KBM-7 (cell line): ENCODE measurements around the gene ARHGAP31.

Experiments used
- DNase-seq: peaks from one replicate; pipeline ENCODE4 v3.0.0-alpha.2; 2015
- in situ Hi-C: fragments of 300-500 bp; cut with MboI; formaldehyde crosslinking; loops from 2 replicates; pipeline ENCODE4 v1.14.3; 2020; ENCODE audit warnings: low sequenced_read_pairs, low pct_unique_long_range_greater_than_20kb, mixed read lengths

Gene ARHGAP31

DNA sequence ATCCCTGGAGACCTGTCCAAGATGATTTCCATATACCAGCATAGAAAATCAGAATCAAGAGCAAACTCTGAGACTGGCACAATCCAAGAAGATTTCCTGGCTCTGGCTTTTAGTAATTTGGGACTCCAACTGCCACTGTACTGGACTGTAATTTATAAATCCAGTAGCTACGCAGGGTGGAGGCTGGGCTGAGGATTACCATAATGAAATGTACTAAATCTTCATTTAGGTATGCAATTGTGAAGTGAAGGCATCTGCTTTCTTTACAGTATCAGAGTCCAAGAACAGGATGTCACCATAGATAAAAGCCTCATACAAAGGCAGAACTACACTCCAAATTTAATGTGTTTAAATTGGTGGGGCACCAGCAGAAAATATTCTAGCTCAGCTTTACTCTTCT lies 122.7 kb downstream of the ARHGAP31 start:
- in situ Hi-C loops: no loop called here
- no peak for DNase-seq

DNA sequence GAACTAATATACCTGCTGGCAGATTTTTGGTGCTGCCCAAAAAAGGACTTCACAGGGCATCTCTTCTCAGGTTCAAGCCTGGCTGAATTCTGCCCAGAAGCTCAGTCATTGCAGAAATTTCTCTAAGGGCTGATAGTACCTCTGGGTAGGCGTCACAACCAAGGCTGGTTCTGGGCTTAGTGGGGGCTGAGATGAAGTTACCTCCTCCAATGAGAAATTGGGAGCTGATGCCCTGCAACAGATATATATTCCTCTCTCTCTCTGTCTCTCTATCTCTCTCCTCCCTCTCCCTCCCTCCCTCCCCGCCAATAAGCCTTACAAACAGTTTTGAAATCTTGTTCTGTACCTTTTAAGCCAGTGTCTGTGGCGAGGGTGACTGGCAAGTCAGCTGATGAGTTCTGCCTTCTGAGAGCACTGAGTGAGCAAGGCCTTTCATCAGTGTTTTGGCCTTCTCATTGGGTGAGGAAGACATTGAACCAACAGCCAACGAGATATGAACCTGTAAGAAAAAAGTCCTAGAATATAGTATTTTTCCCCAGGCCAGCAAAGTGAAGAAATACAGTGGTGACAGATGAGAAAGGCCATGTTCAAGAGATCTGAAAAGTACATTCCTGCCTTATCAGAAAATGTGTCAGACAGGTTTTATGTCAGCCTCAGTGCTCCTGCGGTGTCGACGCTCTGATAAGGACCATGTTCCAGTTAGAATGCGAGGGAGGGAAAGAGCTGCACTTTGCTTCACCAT lies 123.8 kb downstream of the ARHGAP31 start:
- in situ Hi-C loops: no loop called here
- DNase-seq: no peak

DNA sequence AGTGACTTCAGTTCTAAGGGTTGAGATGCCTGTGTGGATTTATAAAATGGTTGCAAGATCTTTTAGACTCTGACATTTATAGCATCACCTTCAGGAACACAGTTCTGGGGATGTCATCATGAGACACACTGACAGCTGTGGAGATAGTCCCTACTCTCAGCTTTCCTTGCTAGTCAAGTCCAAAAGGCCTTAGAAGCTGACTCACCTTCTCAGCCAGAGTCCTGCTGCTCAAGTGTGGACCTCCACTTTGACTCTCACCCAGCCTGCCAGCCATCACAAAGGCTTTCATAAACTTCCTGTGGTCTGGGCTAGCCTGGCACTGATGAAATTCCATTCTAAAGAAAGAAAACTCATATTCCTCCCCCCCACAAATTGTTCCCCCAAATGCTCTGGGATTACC lies 124.5 kb downstream of the ARHGAP31 start:
- no peak for DNase-seq
- in situ Hi-C loops: no loop called here

DNA sequence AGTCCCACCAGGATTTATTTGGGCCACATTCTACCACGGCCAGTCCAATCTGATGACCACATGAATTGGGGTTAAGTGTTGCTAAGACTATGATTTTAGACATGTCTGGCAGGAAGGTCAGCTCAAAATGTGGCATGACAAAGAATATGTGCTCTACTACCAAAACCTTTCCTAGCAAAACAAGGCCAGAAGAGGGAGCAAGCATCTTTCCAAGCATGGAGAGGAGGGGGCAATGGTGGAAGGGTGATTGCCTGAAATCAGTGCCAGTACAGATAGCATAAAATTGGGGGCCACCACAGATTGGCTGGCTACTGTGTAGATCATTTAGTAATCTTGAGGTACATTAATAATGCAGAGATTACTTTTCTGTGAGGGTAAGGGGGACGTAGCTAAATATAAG lies 126.0 kb downstream of the ARHGAP31 start:
- peak; percentile 7 for DNase-seq
- in situ Hi-C loops: no loop called here

DNA sequence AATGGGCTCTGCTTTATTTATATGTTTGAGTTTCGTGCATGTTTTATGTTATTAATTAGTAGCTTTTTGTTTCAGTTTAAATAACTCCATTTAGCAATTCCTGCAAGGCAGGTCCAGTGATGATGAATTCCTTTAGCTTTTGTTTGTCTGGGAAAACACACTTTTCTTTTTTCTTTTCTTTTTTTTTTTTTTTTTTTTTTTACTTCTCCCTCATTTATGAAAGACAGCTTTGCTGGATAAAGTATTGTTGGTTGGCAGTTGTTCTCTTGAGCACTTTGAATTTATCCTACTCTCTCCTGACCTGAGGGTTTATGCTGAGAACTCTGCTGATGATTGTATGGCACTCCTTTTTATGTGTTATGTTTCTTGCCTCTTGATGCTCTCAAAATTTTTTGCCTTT lies 133.5 kb downstream of the ARHGAP31 start:
- DNase-seq: peak; percentile 3
- in situ Hi-C loops: no loop called here

DNA sequence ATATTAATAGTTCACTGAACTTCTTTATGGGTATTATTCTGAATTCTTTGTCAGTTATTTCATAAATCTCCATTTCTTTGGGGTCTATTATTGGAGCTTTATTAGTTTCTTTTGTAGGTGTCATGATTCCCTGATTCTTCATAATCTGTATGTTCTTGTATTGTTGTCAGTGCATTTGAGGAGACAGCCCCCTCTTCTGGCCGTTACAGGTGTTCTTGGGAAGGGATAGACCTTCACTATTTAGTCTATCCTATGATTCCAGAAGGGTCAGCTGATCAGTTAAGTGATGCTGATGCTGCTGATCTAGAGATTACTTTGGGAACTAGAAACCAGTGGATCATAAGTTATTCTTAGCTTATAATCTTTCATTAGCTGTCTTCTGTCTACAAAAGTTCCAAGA lies 134.4 kb downstream of the ARHGAP31 start:
- peak; percentile 11 for DNase-seq
- in situ Hi-C loops: no loop called here

DNA sequence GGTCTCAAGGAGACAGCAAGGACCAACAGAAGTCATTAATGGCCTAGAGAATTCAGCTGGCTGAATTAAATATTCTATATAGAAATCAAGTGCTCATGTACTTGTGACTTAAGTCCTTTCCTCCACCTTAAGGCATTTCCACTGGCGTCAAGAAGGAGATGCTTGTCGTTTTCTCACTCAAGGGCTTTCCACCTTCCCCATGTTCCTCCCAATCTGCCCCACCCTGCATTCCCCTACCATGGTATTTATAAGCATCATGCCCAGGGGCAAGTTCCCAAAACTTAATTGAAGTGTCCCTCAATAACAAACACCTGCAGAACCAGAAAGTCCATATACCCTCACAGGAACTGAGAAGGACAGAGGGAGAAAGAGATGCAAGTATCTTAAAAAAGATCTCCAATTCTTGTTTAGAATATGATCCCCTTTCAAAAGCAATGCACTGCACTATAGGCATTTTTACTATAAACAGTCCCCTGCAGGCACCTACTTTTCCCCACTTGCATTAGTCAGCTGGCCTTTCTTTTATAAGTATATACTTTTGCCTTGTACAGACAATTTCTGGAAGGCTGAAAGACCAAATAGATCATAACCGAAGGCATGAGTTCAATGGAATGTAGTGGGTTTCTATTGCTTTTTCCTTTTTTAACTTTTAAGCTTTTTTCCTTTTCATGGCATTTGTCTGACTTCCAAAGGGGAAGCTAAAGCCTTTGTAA lies 139.6 kb downstream of the ARHGAP31 start:
- in situ Hi-C loops: no loop called here
- no peak for DNase-seq

DNA sequence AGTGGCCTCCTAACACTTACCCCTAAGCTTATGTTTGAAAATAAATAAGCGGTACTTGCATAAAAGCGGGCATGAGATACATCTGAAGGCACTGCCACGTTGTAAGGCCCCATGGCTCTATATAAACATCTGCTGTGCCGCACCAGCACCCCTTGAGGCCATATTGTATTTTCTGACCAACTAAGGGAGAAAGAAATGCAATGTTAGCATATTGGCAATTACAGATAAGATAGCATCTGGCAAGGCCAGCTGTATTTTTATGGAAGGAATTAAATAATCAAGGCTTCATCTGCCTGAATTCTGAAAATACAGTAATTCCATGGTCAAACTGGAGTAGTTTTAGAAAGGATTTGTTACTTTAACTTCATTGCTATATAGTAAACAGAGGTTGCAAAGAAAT lies 140.5 kb downstream of the ARHGAP31 start:
- DNase-seq: no peak
- in situ Hi-C loops: no loop called here

DNA sequence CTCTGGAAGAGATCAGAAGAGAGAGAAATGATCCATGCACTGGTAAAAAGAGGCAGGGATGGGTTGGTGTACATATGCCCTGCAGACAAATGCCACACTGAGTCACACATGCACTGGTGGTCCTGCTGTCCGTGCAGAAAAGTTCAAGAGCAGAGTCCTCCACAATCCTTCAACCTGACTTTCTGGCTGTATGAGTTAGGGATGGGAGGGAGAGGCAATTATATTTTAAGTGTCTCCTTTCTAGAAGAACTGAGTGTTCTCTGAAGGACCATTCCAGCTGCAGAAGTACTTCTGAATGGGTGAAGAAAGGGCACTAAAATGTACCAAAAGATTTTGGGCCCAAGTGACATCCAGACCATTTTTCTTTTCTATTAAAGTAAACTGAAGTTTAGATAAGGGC lies 142.8 kb downstream of the ARHGAP31 start:
- DNase-seq: no peak

DNA sequence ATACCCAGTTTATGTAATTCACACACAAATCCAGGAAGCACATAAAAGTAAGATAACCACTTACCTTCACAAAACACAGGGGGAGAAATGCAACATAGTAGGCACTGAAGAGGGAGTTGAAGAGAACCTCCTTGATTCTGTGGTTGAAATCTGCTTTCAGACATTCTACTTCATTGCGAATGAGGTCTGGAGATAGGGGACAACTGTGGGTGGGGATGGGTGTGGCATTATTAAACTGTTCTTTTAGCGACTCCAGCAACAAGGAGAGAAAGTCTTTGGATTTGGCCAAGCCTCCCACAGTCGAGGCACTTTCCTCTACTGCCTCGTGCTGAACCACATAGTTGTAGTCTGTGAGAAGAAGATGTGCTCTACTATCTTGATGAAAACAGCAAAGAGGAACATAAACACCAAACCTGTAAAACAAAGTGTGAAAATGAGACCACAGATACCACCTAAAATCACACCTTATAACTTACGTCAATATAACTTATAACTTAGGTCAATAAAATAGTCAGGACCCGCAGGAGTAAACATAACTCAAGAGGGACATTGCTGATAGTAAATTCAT lies 143.6 kb downstream of the ARHGAP31 start:
- no peak for DNase-seq
- in situ Hi-C loops: no loop called here

More for the DNA sequence above, 142.8 kb downstream of the ARHGAP31 start:
- in situ Hi-C loops: no loop called here

DNA sequence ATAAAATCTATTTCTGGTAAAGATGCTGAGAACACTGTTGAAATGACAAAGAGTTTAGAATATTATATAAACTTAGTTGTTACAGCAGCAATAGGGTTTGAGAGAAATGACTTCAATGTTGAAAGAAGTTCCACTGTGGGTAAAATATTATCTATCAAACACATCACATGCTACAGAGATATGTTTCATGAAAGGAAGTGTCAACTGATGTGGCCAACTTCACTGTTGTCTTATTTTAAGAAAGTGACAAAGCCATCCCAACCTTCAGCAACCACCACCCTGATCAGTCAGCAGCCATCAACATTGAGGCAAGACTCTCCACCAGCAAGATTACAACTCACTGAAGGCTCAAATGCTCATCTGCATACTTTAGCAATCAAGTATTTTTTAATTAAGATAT lies 149.0 kb downstream of the ARHGAP31 start:
- DNase-seq: no peak
- in situ Hi-C loops: no loop called here

DNA sequence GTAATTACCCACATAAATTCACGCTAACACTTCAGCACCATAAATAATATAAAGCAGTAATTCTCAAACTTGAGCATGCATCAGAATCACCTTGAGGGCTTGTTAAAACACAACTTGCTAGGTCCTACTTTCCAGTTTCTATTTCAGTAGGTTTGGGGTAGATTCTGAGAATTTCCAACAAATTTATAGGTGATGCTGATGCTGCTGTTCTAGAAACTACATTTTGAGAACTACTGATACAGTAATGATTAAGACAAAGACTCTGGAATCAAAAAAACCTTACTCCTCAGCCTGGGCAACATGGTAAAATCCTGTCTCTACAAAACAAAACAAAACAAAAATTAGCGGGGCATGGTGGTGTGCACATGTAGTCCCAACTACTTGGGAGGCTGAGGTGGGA lies 150.4 kb downstream of the ARHGAP31 start:
- in situ Hi-C loops: no loop called here
- DNase-seq: no peak

DNA sequence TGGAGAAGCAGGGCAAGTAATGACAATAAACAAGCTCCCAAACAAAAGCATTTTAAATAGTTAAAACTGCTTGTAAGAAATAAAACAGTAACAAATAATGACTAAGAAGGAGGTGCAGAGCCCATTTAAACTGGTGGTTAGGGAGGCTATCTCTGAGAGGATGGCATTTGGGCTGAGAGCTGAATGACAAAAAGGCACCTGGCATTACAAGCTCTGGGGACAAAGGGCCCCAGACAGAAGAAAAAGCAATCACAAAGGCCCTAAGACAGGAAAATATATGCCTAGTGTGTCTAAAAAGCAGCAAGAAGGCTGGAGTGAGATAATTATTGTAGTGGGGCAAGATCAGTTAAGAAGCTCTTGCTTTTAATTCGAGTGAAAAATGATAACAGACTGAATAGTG lies 159.6 kb downstream of the ARHGAP31 start:
- in situ Hi-C loops: no loop called here
- DNase-seq: no peak

DNA sequence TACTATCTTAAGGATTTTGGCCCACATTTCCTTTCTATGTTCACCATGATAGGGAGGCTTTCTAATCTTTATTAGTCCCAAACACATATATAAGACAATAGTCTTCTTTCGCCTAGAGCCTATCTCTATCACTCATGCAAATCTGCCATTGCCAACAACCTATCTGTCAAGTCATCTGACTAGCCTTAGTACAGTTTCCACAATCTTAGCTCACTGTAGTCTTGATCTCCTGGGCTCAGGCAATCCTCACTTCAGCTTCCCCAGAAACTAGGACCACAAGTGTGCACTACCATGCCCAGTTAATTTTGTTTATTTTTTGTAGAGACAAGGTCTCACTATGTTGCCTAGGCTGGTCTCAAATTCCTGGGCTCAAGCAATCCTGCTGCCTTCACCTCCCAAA lies 162.3 kb downstream of the ARHGAP31 start:
- in situ Hi-C loops: no loop called here

DNA sequence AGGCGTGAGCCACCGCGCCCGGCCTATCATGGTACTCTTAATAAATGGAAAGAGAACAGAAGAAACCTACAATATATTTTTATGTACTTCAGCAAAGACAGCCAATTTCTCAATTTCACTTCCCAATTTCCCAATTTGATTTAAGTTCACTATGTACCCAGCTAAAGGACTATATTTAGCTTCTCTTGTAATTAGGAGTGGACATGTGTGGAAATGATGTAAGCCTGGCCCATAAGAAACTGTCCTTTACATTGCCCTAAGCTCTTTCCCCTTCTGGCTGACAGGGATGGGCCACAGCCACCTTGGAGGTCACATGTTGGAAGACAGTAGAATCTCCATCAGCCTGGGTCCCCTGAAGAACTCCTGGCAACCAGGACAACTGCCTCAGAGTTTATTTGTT lies 163.1 kb downstream of the ARHGAP31 start:
- in situ Hi-C loops: no loop called here
- no peak for DNase-seq

More for the DNA sequence above, 162.3 kb downstream of the ARHGAP31 start:
- DNase-seq: no peak

DNA sequence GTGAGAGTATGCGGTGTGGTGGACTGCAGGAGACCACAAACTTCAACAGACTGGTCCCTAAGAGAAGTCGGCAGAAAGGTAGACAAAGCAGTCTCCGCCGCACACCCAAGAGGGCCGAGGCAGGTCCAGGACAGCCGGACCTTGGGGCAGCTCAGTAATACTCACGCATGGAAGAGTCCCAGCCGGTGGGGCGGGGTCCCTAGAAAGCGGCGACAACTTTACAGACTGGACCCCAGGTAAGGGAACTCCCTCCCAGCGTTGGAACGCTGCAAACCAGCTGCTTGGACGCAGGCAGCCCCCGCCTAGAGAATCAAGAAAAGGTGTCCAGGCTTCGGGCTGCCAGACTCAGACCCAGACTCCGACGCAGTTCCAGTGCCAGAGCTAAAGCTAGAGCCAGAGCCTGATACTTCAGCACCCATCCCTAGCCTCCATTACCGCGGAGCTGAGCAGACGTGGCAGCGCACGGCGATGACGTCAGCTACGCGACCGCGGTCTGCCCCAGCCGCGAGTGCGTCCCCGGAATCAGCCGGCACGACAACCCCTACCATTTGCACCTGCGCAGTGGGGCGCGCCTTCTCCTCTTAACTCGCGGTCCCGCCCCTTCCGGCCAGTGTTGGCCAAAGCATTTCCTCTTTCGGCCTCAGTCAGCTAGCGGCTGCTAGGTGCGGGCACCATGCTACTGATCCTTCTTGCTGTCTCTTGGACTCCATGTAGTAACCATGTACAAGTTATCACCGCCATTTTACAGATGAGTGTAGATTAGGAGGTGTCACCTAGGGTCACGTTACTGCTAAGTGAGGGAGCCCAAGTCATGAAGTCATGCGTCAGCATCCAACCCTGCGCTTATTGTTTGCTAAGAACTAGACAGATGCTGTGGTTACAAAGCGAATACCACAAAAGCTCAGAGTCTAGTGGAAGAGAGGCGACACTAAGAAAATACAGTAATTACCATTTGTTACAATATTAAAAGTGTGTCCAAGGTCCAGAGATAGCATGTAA lies 169.3 kb downstream of the ARHGAP31 start, which contains the start of gene TMEM39A:
TSS of gene TMEM39A (minus strand) at position 445 of the 999 bp plus-strand sequence. CDS start 1,541 bp downstream, outside the sequence.
- DNase-seq: peak; percentile 99
- in situ Hi-C loops: no loop called here

DNA sequence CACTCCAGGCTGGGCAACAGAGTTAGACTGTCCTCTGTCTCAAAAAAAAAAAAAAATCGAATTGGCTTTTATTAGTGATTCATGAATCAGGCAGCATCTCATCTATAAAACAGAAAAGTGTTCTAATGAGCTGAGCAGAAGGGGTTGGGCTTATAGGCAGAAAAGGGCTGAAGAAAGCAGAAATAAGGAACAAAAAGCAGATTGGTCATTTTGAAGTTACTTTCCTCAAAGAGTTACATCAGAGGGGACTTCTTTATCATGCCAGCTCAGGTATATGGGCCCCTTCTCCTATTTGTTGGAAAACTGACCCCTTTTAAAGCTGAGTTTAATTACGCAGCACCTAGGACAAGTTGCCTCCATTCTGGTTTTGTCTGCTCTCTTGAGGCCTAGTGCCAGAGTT lies 173.9 kb downstream of the ARHGAP31 start:
- no peak for DNase-seq
- in situ Hi-C loops: no loop called here

DNA sequence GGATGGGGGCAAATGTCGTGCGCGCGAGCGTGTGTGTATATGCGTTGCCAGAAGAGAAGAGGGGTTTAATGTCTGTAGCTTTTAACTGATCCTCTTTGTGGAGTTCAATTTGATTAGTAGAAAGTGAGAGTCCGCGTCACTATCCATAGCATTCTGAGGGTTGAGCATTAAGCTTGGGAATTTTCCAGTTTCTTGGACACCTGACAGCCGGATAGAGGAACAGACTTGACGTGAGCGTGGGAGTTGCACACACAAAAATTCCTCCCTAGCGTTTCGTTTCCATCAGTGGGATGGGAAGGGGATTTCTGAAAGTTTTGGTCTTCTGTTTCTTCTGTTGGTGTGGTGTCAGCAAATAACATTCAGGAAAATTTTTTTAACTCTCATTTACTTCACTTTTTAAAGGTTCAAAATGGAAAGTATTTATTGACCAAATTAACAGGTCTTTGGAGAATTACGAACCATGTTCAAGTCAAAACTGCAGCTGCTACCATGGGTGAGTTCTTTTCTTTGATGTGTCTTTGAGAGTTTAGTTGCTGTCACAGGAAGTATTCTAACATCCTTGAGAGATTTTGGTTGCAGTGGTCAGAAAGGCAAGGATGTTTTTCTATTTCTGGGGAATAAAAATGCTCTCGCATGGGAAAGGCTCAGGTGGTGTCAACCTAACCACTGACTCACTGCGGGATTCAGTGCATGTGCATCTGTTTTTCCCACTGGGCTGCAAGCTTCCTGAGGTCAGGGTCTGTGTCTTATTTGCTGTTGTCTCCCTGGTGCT lies 175.4 kb downstream of the ARHGAP31 start:
- peak; percentile 12 for DNase-seq
- in situ Hi-C loops: no loop called here
